HepG2 (cell line): Measurements from ENCODE around the gene ACP2. TPM values are rescaled to one million over a fixed set of nuclear protein-coding genes. Genes with fewer than 3 reads are reported as not detected.

ENCODE experiments used
- ATF7 ChIP-seq, 2 experiments: fragments of 450-650 bp in 1 of 2; sonication (generic) in 1 of 2; formaldehyde crosslinking in 1 of 2; IDR thresholded peaks; 2 replicates each; pipeline versions ENCODE4 v1.4.0 to v1.6.1; 2016 to 2020; ENCODE audit warnings: antibody characterized with exemption in 1 of 2, mild to moderate bottlenecking in 1 of 2, missing genetic modification reagents in 1 of 2
- CSRNP1 ChIP-seq: sonication (generic); formaldehyde crosslinking; IDR thresholded peaks from 2 replicates; pipeline ENCODE4 v1.8.1; 2023; ENCODE audit warnings: mild to moderate bottlenecking, missing genetic modification reagents
- ESRRA ChIP-seq: sonication (generic); formaldehyde crosslinking; IDR thresholded peaks from 2 replicates; pipeline ENCODE4 v1.5.1; 2020; ENCODE audit warnings: mild to moderate bottlenecking, low read depth, missing genetic modification reagents
- FLYWCH1 ChIP-seq: sonication (generic); formaldehyde crosslinking; IDR thresholded peaks from 2 replicates; pipeline ENCODE4 v1.8.1; 2023; ENCODE audit warnings: mild to moderate bottlenecking, missing genetic modification reagents
- GATAD1 ChIP-seq: IDR thresholded peaks from 2 replicates; pipeline ENCODE4 v1.6.1; 2016; ENCODE audit warnings: missing genetic modification reagents, missing compliant biosample characterization
- MTA3 ChIP-seq: sonication (generic); formaldehyde crosslinking; IDR thresholded peaks from 2 replicates; pipeline ENCODE4 v1.4.0; 2020; ENCODE audit warnings: missing genetic modification reagents
- NFIC ChIP-seq: IDR thresholded peaks from 2 replicates; pipeline ENCODE4 v1.6.1; 2012; ENCODE audit warnings: mild to moderate bottlenecking, low read length, inconsistent platforms
- SAP130 ChIP-seq: IDR thresholded peaks from 2 replicates; pipeline ENCODE4 v1.6.1; 2016; ENCODE audit warnings: low read depth
- SKIL ChIP-seq: sonication (generic); formaldehyde crosslinking; IDR thresholded peaks from 2 replicates; pipeline ENCODE4 v1.8.0; 2022; ENCODE audit warnings: missing genetic modification reagents, mild to moderate bottlenecking, moderate library complexity, borderline replicate concordance
- TRIM24 ChIP-seq: sonication (generic); formaldehyde crosslinking; IDR thresholded peaks from 2 replicates; pipeline ENCODE4 v1.8.0; 2022; ENCODE audit warnings: mild to moderate bottlenecking, missing genetic modification reagents
- U2AF2 ChIP-seq: fragments of 200-400 bp; formaldehyde crosslinking; IDR thresholded peaks from 2 replicates; pipeline ENCODE4 v1.6.1; 2017; ENCODE audit warnings: low read depth, mild to moderate bottlenecking, low read length
- YY1 ChIP-seq: IDR thresholded peaks from 2 replicates; pipeline ENCODE4 v1.6.1; 2011; ENCODE audit warnings: low read length, low read depth, moderate library complexity, mild to moderate bottlenecking; ENCODE audit not compliant: insufficient read depth, insufficient replicate concordance
- ZMYM3 ChIP-seq: sonication (generic); formaldehyde crosslinking; IDR thresholded peaks from 2 replicates; pipeline ENCODE4 v1.5.1; 2020; ENCODE audit warnings: mild to moderate bottlenecking, missing genetic modification reagents
- ZNF136 ChIP-seq: sonication (generic); formaldehyde crosslinking; IDR thresholded peaks from 2 replicates; pipeline ENCODE4 v1.8.1; 2022; ENCODE audit warnings: low read depth, mild to moderate bottlenecking, moderate library complexity, missing genetic modification reagents
- ZNF230 ChIP-seq: sonication (generic); formaldehyde crosslinking; IDR thresholded peaks from 2 replicates; pipeline ENCODE4 v1.4.0; 2020; ENCODE audit warnings: mild to moderate bottlenecking, missing genetic modification reagents
- ZNF333 ChIP-seq: sonication (generic); formaldehyde crosslinking; IDR thresholded peaks from 2 replicates; pipeline ENCODE4 v1.4.0; 2020; ENCODE audit warnings: mild to moderate bottlenecking, missing genetic modification reagents, borderline replicate concordance
- ZNF441 ChIP-seq: sonication (generic); formaldehyde crosslinking; IDR thresholded peaks from 2 replicates; pipeline ENCODE4 v1.7.0; 2021; ENCODE audit warnings: missing genetic modification reagents, borderline replicate concordance
- ZNF558 ChIP-seq: sonication (generic); formaldehyde crosslinking; IDR thresholded peaks from 2 replicates; pipeline ENCODE4 v1.9.0; 2022; ENCODE audit warnings: mild to moderate bottlenecking, missing genetic modification reagents, borderline replicate concordance
- ZNF616 ChIP-seq: sonication (generic); formaldehyde crosslinking; IDR thresholded peaks from 2 replicates; pipeline ENCODE4 v1.5.0; 2020; ENCODE audit warnings: low read depth, mild to moderate bottlenecking, missing genetic modification reagents
- ZNF687 ChIP-seq: sonication (generic); formaldehyde crosslinking; IDR thresholded peaks from 2 replicates; pipeline ENCODE4 v1.5.1; 2020; ENCODE audit warnings: mild to moderate bottlenecking, missing genetic modification reagents, moderate library complexity
- ZNF841 ChIP-seq: sonication (generic); formaldehyde crosslinking; IDR thresholded peaks from 2 replicates; pipeline ENCODE4 v1.8.1; 2023; ENCODE audit warnings: missing genetic modification reagents, borderline replicate concordance
- polyA plus RNA-seq, 8 experiments: library from polyadenylated mRNA; depleted of rRNA in 3 of 8; stranded (reverse) in 7 of 8; unstranded in 1 of 8; fragments of >200 nt; fragmentation: Illumina TruSeq in 4 of 8; extraction: Trizol in 4 of 8; gene quantifications; 2 replicates each; pipeline versions ENCODE4 v1.2.1 to v1.2.3, GENCODE V29; 2011 to 2016; ENCODE audit warnings: low read depth in 4 of 8, missing spikeins in 1 of 8, mixed read lengths in 1 of 8; ENCODE audit not compliant: insufficient read depth in 1 of 8
- total RNA-seq, 5 experiments: library from RNA; depleted of rRNA; stranded (reverse); fragments of >200 nt; fragmentation: Illumina TruSeq; extraction: Trizol; gene quantifications; 2 replicates each; pipeline ENCODE4 v1.2.3, GENCODE V29; 2016; ENCODE audit warnings: low read depth in 1 of 5

Gene ACP2
- total and polyA plus RNA-seq, 2 of the 13 experiments (the other 11 are each of a cell fraction or from before 2014, with no cell fraction given), result 17.7 to 20.2 TPM

GRCh38 chr11:47248664-47249377 lies at the start of gene ACP2 (continued):
- TF ChIP-seq CSRNP1 (CRISPR knock-in tag) (peak; percentile 83; the same call in 1 of the 2 replicates), U2AF2 (peak; percentile 82; the same call in 1 of the 2 replicates), GATAD1 (peak; percentile 95), ESRRA (peak; percentile 94), ZNF333 (CRISPR knock-in tag) (peak; percentile 70; the same call in 1 of the 2 replicates), MTA3 (no peak), NFIC (peak; percentile 17; the same call in 1 of the 2 replicates), FLYWCH1 (no peak), SAP130 (CRISPR knock-in tag) (peak; percentile 86), ATF7 (IDR thresholded peaks at IDR 0.05) (no peak), ATF7 (CRISPR knock-in tag; IDR thresholded peaks at IDR 0.05) (0 out of 2 replicates have a peak, but pooled peaks have one; percentile 32), ZNF616 (CRISPR knock-in tag) (0 out of 2 replicates have a peak, but pooled peaks have one; percentile 43), YY1 (peak; percentile 100), ZNF230 (CRISPR knock-in tag) (no peak; the same call in 1 of the 2 replicates), SKIL (no peak; the same call in 1 of the 2 replicates), ZNF687 (CRISPR knock-in tag) (peak; percentile 97), TRIM24 (CRISPR knock-in tag) (no peak), ZNF136 (CRISPR knock-in tag) (peak; percentile 89; the same call in 1 of the 2 replicates), ZMYM3 (CRISPR knock-in tag) (no peak; the same call in 1 of the 2 replicates), ZNF558 (0 out of 2 replicates have a peak, but pooled peaks have one; percentile 3), ZNF441 (CRISPR knock-in tag) (0 out of 2 replicates have a peak, but pooled peaks have one; percentile 57), ZNF841 (CRISPR knock-in tag) (no peak)
